Small intestine (tissue), 7 donors: ENCODE measurements around the gene BLOC1S6. TPM values are rescaled to one million over a fixed set of nuclear protein-coding genes. Genes with fewer than 3 reads are reported as not detected.

Experiments used
- DNase-seq, 2 donors: peaks; one replicate each; pipeline versions ENCODE4 v3.0.0 to v3.0.0-alpha.2; 2013
- FAIRE-seq: peaks from 2 replicates; lab custom pipeline; 2012; peaks lifted over from hg19 to GRCh38; lab: Jason Lieb, UNC
- H3K27ac ChIP-seq, 3 donors: one replicate each; pipeline ENCODE4 v1.5.1; 2013; ENCODE audit warnings: low read length in 2 of 3, mild to moderate bottlenecking in 2 of 3, control low read depth in 1 of 3, inconsistent platforms in 1 of 3, low read depth in 1 of 3, moderate library complexity in 1 of 3
- H3K27me3 ChIP-seq, 3 donors: one replicate each; pipeline ENCODE4 v1.6.1; 2013; ENCODE audit warnings: low read length in 3 of 3, inconsistent platforms in 1 of 3; ENCODE audit not compliant: control insufficient read depth in 3 of 3, insufficient read depth in 3 of 3
- H3K36me3 ChIP-seq, 3 donors: one replicate each; pipeline ENCODE4 v1.6.1; 2013; ENCODE audit warnings: low read length in 3 of 3, inconsistent platforms in 1 of 3, low read depth in 1 of 3, mild to moderate bottlenecking in 1 of 3, moderate library complexity in 1 of 3; ENCODE audit not compliant: control insufficient read depth in 3 of 3, insufficient read depth in 2 of 3
- H3K4me1 ChIP-seq, 3 donors: one replicate each; pipeline ENCODE4 v1.6.1; 2013; ENCODE audit warnings: low read length in 2 of 3, inconsistent platforms in 1 of 3, low read depth in 1 of 3, mild to moderate bottlenecking in 1 of 3, moderate library complexity in 1 of 3; ENCODE audit not compliant: control insufficient read depth in 3 of 3, insufficient read depth in 2 of 3
- H3K4me3 ChIP-seq, 3 donors: one replicate each; pipeline ENCODE4 v1.5.1; 2013; ENCODE audit warnings: low read length in 3 of 3, control low read depth in 1 of 3, inconsistent platforms in 1 of 3, low read depth in 1 of 3, mild to moderate bottlenecking in 1 of 3, moderate library complexity in 1 of 3
- H3K9me3 ChIP-seq, 2 donors: one replicate each; pipeline ENCODE4 v1.6.1; 2013; ENCODE audit warnings: low read depth in 1 of 2, low read length in 1 of 2; ENCODE audit not compliant: control insufficient read depth in 2 of 2, insufficient read depth in 1 of 2
- WGBS, 3 donors: extraction: QIAGEN DNeasy Blood & Tissue Kit; methylation state at CpG; one replicate each; pipeline ENCODE4 v1.1.7; 2013; 5-methylcytosine and 5-hydroxymethylcytosine counted together
- polyA plus RNA-seq, 4 donors: library from polyadenylated mRNA; stranded (reverse) in 3 of 4; unstranded in 1 of 4; fragments of 200-250 nt in 3 of 4; fragments of 120-200 nt in 1 of 4; gene quantifications; one replicate each; pipeline versions ENCODE4 v1.2.1 to v1.2.3, GENCODE V29; 2013
- donor health status: healthy with polysubstance abuse.
- donor health status: control.
- donor health status: control.
- donor health status: Bipolar disorder and iron deficiency.
- donor health status: healthy.

BLOC1S6 gene
- polyA plus RNA-seq, 4 donors = 14.3 to 43.0 (median 21.8) TPM

DNA sequence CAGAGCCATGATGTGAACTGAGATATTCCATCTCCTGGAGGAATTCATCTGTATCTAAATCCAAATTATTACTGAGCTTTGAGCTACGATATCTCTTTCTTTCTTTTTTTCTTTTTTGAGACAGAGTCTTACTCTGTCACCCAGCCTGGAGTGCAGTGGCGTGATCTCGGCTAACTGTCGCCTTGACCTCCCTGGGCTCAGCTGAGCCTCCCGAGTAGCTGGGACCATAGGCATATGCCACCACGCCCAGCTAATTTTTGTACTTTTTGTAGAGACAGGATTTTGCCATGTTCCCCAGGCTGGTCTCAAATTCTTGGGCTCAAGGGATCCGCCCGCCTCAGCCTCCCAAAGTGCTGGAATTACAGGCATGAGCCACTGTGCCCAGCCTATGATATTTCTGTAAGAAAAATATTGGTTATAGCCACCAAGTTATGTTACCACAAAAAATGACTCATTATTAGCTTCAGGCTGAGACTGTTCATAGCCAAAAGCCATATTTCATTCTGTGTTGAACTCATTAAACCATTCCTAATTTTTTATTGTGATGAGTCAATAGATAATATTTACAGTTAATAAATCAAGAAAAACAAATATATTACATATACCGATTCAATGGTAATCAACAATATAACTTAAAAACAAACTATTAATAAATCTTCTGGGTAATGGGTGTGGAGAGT, 37.5 kb upstream of the BLOC1S6 start:
- no peak for FAIRE-seq
- Histone ChIP-seq H3K36me3 (no peaks in the 10 kb centered on the region), H3K27me3 (no peaks in the 10 kb centered on the region), H3K4me1 (no peaks in the 10 kb centered on the region), H3K9me3 (no peaks in the 10 kb centered on the region), H3K4me3 (no peak overlapping the region), H3K27ac (no peak overlapping the region)
- no peak for DNase-seq
- WGBS, 3 donors = 89 to 93% (median 93%) methylated on average over 9 of the region's 9 CpGs

DNA sequence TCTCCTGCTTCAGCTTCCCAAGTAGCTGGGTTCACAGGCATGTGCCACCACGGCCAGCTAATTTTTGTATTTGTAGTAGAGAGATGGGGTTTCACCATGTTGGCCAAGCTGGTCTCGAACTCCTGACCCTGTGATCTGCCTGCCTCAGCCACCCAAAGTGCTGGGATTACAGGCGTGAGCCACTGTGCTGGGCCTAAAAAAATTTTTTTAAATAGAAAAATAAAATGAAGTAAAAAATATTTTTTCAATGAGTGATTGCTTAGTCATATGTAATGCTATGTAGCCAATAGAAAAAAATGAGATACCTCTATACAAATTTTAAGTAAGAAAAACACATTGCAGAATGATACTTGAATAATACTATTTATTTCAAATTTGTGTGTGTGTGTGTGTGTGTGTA, 36.7 kb upstream of the BLOC1S6 start:
- DNase-seq (no peak), FAIRE-seq (no peak)
- 84 to 89% (median 88%) methylated on average over 3 of the region's 3 CpGs for WGBS, 3 donors
- Histone ChIP-seq H3K27ac (no peak overlapping the region), H3K27me3 (no peaks in the 10 kb centered on the region), H3K9me3 (no peaks in the 10 kb centered on the region), H3K4me3 (no peak overlapping the region), H3K36me3 (no peaks in the 10 kb centered on the region), H3K4me1 (no peaks in the 10 kb centered on the region)

DNA sequence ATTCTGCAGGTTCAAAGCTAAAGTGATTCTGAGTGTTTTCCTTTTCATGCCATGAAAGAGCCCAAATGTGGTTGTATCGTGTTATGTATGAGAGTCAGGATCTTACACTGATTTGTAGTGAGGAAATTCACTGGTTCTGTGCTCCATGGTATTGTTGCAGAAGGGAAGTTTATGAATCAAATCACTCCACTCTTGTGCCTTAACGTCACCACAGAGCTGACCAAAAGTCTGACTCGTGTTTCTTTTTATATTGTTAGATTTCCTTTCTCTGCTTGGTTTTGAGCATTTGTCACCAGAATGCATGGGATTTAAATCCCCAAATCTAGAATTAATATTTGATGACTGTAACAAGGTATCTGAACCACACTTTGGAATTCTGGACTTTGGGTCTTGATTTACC, 35.5 kb upstream of the BLOC1S6 start:
- Histone ChIP-seq H3K4me3 (no peak overlapping the region), H3K9me3 (no peaks in the 10 kb centered on the region), H3K36me3 (no peaks in the 10 kb centered on the region), H3K27me3 (no peaks in the 10 kb centered on the region), H3K27ac (no peak overlapping the region), H3K4me1 (no peaks in the 10 kb centered on the region)
- WGBS, 3 donors = 71 to 76% (median 71%) methylated on average over 3 of the region's 3 CpGs
- FAIRE-seq (no peak), DNase-seq (no peak)

DNA sequence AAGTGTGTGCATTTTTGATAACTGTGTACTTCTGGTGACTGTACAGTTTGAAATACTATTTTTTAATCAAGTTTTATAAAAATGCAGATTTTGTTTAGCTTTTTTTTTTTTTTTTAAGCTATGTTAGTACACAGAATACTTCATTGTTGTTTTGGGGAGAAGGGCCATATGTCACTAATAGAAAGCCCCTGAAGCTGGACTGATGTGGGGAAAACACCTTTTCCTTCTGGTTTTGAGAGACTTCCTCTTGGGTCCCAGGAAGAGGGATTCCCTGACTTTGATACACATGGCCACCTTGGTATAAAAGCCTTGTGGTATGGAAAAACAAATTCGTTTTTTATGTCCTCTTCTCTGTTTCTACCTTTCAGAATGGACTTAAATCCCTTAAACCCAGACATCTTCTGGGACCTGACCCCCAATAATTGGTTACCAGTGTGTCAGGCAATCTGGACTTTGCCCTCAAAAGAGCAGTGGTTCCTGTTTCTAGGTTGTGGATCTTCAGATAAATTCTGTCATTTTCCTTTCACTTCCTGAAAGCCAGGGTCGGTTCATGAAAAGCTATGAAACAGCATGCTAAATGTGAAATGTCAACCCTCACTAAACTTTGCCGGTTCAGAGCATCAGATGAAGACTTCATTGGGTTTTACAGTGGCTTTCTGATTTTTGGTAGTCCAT, 31.1 kb upstream of the BLOC1S6 start:
- 11 to 31% (median 21%) methylated on average over 3 of the region's 3 CpGs for WGBS, 3 donors
- H3K36me3 ChIP-seq = no peaks in the 10 kb centered on the region
- peak; percentile 25 for DNase-seq
- H3K27me3 ChIP-seq = no peaks in the 10 kb centered on the region
- H3K4me3 ChIP-seq = no peak overlapping the region
- H3K4me1 ChIP-seq = no peaks in the 10 kb centered on the region
- no peaks in the 10 kb centered on the region for H3K9me3 ChIP-seq
- FAIRE-seq = no peak
- no peak overlapping the region for H3K27ac ChIP-seq

DNA sequence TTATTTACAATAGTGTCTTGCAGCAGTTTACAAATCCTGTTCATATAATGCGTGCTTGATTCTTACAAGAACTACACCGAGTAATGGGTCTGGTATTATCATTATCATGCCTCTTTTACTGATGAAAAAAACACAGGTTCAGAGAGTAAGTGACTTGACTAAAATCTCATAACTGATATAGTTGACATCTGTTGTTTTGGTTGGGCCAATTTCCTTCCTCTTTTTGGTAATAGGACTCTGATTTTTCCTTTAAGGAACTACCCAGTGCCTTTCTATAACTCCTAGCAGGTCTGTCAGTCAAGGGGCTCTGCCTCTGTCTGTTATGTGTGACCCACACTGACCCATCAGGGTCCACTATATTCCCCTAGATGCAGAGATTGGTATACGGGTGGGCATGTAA, 14.6 kb upstream of the BLOC1S6 start:
- DNase-seq = no peak
- no peaks in the 10 kb centered on the region for H3K36me3 ChIP-seq
- peaks cover 0 to 10% (median 3%) of the 10 kb centered on the region in 3 donors for H3K27me3 ChIP-seq
- H3K27ac ChIP-seq = no peak overlapping the region
- no peak for FAIRE-seq
- H3K4me3 ChIP-seq = no peak overlapping the region
- H3K4me1 ChIP-seq = no peaks in the 10 kb centered on the region
- peaks cover 0 to 9% of the 10 kb centered on the region in 2 donors for H3K9me3 ChIP-seq
- WGBS, 3 donors = 57 to 86% (median 61%) methylated on average over 3 of the region's 3 CpGs

DNA sequence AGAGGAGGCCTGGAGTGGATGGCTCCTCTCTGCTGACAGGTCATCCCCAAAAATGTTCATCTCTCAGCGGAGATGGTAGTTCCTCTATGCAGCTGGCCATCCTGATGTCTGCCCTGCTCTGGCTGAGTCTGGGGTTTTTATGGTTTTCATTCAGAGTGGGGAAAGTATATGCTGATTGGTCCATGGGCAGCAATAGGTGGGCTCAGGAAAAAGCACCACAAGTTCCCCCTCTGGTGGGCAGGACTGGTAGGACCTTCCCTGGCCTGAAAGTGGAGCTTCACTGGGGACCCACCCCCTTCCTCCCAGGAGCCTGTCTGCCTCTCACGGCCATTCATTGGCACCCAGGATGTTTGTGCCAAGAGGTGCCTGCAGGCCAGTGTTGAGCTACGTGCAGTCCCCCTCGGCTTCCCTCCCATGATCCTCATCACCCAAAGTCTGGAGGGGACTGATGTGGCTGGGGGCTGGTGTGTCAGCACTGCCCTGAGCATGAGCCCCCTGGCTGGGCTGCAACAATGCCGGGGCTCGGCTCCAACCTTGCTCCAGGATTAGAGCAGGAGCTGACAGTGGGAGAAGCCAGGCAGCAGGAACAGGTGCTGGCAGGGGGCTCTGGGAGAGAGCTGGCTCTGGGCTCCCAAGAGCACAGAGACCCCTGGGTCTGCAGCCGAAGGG, 13.1 kb upstream of the BLOC1S6 start:
- Histone ChIP-seq H3K9me3 (peaks cover 0 to 9% of the 10 kb centered on the region in 2 donors), H3K27me3 (peaks cover 0 to 10% (median 3%) of the 10 kb centered on the region in 3 donors), H3K4me3 (no peak overlapping the region), H3K4me1 (no peaks in the 10 kb centered on the region), H3K27ac (no peak overlapping the region), H3K36me3 (no peaks in the 10 kb centered on the region)
- DNase-seq = peak in 1 of 2 donors; percentile 5
- 84 to 86% (median 84%) methylated on average over 7 of the region's 7 CpGs for WGBS, 3 donors
- no peak for FAIRE-seq

DNA sequence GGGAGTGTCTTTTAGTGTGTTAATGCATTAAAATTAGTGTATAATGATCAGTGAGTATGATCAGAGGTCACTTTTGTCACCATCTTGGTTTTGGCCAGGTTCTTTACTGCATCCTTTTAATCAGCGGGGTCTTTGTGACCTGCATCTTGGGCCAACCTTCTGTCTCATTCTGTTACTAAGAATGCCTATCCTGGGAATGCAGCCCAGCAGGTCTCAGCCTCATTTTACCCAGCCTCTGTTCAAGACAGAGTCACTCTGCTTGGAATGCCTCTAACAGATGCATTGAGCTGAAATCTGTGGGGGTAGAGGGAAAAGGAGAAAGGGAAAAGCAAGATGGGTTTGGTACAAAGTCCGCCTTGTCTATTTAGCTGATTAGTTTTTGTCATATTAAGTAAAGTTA, 5.3 kb upstream of the BLOC1S6 start:
- 98 to 100% (median 98%) methylated on average over 2 of the region's 2 CpGs for WGBS, 3 donors
- Histone ChIP-seq H3K9me3 (no peaks in the 10 kb centered on the region), H3K4me3 (no peak overlapping the region), H3K27me3 (peaks cover 0 to 3% (median 0%) of the 10 kb centered on the region in 3 donors), H3K4me1 (peaks cover 0 to 3% (median 0%) of the 10 kb centered on the region in 3 donors), H3K27ac (no peak overlapping the region), H3K36me3 (no peaks in the 10 kb centered on the region)
- no peak for FAIRE-seq
- DNase-seq = no peak

DNA sequence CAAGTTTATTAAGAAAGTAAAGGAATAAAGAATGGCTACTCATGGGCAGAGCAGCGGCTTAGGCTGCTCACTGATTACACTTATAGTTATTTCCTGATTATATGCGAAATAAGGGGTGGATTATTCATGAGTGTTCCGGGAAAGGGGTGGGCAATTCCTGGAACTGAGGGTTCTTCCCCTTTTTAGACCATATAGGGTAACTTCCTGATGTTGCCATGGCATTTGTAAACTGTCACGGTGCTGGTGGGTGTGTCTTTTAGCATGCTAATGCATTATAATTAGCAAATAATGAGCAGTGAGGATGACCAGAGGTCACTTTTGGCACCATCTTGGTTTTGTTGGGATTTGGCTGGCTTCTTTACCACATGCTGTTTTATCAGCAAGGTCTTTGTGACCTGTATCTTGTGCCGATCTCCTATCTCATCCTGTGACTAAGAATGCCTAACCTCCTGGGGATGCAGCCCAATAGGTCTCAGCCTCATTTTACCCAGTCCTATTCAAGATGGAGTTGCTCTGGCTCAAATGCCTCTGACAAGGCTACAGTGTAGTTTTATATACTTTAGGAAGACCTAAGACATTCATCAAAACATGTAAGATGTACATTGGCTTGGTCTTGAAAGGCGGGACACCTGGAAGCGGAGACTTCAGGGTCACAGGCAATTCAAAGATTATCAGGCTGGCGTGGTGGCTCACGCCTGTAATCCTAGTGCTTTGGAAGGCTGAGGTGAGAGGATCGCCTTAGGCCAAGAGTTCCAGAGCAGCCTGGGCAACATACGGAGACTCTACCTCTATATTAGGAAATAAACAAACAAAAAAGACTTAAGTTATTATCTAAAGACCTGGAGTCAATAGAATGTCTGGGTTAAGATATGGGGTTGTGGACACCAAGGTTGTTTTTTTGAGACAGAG, 3.2 kb upstream of the BLOC1S6 start:
- H3K27ac ChIP-seq = no peak overlapping the region
- H3K4me3 ChIP-seq = no peak overlapping the region
- H3K27me3 ChIP-seq = peaks cover 0 to 3% (median 0%) of the 10 kb centered on the region in 3 donors
- H3K9me3 ChIP-seq = no peaks in the 10 kb centered on the region
- 83 to 90% (median 88%) methylated on average over 11 of the region's 11 CpGs for WGBS, 3 donors
- DNase-seq (no peak), FAIRE-seq (no peak)
- H3K4me1 ChIP-seq = peaks cover 3 to 12% (median 7%) of the 10 kb centered on the region in 3 donors
- H3K36me3 ChIP-seq = no peaks in the 10 kb centered on the region
